ENCODE data around the gene TMEM232.
"Not testable (repeated sequence)": the region's sequence is repeated elsewhere in the genome, so short reads cannot be mapped to it uniquely, and the experiment has no call there.

TMEM232 gene

DNA sequence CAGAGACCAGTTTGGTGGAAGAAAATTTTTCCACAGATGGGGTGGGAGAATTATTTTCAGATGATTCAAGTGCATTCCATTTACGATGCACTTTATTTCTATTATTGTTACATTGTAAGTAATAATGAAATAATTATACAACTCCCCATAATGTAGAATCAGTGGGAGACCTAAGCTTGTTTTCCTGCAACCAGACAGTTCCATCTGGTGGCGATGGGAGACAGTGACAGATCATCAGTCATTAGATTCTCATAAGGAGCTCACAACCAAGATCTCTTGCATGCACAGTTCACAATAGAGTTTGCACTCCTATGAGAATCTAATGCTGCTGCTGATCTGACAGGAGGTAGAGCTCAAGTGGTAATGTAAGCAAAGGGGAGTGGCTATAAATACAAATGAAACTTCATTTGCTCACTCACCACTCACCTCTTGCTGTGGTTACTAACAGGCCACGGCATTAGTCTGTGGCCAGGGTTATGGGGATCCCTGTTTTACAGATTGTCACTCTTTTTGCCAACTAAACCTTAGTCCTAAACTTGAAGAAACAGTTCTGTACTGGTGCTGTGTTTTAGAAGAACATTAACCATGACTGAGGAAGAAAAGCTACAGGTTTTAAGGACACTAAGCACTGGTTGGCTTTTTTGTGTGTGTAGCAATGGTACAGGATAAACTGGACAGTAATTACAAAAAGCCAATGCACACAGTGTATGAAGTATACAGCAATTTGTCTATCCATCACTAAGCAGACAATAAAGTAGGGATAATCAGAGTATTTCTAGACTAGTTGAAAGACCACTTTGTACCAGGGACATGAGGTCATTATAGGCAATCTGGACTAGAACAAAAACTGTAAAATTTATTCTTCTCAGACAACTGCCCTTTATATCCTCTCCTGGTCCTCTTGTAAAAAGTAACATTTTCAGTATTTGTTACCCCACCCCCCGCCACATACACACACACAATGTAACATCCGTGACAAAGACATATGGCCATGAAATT, 9.9 kb downstream of the TMEM232 start:
- in situ Hi-C loops (cut with MboI; ENCODE audit: low sequenced_read_pairs, unreplicated experiment), result no loop called here
- no peak for DNase-seq (ENCODE audit: low spot score)
- TF ChIP-seq, protein P1, sequence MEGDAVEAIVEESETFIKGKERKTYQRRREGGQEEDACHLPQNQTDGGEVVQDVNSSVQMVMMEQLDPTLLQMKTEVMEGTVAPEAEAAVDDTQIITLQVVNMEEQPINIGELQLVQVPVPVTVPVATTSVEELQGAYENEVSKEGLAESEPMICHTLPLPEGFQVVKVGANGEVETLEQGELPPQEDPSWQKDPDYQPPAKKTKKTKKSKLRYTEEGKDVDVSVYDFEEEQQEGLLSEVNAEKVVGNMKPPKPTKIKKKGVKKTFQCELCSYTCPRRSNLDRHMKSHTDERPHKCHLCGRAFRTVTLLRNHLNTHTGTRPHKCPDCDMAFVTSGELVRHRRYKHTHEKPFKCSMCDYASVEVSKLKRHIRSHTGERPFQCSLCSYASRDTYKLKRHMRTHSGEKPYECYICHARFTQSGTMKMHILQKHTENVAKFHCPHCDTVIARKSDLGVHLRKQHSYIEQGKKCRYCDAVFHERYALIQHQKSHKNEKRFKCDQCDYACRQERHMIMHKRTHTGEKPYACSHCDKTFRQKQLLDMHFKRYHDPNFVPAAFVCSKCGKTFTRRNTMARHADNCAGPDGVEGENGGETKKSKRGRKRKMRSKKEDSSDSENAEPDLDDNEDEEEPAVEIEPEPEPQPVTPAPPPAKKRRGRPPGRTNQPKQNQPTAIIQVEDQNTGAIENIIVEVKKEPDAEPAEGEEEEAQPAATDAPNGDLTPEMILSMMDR (IDR thresholded peaks at IDR 0.05; ENCODE audit: borderline replicate concordance, control extremely low read depth, extremely low read depth, insufficient read depth, missing control alignments), result no peak

DNA sequence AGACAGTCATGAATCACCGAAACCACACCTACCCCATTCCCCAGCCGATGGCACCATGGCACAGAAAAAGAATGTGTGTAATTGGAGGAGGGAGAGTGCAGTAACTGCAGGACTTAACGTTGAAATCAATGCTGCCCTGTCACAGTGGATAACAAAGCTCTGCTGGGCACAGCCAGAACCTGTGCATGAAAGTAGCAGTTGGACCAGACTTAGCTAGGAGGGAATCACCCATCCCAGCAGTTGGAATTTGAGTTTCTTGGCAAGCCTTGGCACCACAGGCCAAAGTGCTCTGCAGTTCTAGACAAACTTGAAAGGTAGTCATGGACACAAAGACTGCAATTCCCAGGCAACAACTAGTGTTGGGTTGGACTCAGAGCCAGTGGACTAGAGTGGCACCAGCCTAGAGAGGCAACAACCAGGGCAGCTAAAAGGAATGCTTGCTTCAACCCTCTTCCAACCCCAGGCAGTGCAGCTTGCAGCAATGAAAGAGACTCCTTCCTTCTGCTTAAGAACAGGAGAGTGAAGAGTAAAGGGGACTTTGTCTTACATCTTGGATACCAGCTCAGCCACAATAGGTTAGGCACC, 19.1 kb downstream of the TMEM232 start:
- TF ChIP-seq, protein P1 (IDR thresholded peaks at IDR 0.05; ENCODE audit: borderline replicate concordance, control extremely low read depth, extremely low read depth, insufficient read depth, missing control alignments), result no peak
- DNase-seq (ENCODE audit: low spot score), result no peak
- in situ Hi-C loops (cut with MboI; ENCODE audit: low sequenced_read_pairs, unreplicated experiment), result no loop called here

DNA sequence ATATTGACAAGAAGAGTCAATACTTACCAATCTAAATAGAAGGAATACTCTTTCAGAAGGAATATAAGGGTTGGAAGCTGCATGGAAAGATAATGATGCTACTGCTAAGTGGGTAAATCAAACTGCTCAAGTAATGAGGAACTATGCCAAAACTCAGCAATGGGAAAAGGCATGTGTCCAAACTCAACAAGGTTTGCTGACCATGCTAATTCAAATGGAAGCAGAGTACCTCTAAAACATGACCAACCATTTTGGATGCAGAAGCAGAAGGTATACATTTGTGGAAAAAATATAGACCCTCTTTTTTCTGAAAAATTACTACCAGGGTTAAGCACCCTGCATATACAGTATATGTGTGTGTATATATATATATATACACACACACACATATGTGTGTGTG, 21.1 kb downstream of the TMEM232 start:
- DNase-seq (ENCODE audit: low spot score), result no peak
- in situ Hi-C loops (cut with MboI; ENCODE audit: low sequenced_read_pairs, unreplicated experiment), result no loop called here
- TF ChIP-seq, protein P1 (IDR thresholded peaks at IDR 0.05; ENCODE audit: borderline replicate concordance, control extremely low read depth, extremely low read depth, insufficient read depth, missing control alignments), result no peak

DNA sequence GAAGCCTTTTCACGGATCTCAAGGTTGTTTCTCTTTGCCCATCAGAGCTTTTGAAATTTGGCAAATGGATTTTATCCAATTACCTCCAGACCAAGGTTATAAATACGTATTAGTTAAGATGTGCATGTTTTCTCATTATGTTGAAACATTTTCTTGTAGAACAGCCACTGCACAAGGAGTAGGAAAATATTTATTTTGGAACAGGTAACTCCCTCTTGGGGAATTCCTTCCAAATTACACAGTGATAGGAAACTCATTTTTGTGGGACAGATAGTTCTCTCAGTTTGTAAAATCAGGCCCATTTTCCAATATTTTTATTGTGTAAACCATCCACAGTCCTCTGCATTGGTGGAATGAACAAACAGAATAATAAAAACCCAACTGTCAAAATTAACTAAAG, 23.0 kb downstream of the TMEM232 start:
- TF ChIP-seq, protein P1 (IDR thresholded peaks at IDR 0.05; ENCODE audit: borderline replicate concordance, control extremely low read depth, extremely low read depth, insufficient read depth, missing control alignments), result no peak
- in situ Hi-C loops (cut with MboI; ENCODE audit: low sequenced_read_pairs, unreplicated experiment), result no loop called here
- DNase-seq (ENCODE audit: low spot score), result no peak

DNA sequence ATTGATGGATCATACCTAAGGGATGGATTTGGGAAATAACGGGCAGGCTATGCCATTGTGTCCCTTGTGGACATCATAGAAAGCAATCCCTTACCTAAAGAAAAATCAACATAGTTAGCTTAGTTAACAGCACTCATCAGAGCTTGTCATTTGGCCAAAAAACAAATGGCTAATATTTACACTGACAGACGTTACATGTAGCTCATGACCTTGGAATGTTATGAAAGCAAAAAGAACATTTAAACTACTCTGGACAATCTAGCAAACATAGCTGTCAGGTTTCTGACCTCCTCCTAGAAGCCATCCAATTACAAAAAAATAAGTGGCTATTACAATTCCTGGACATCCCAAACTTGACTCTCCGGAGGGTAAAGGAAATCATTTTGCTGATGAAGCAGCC, 23.8 kb downstream of the TMEM232 start:
- TF ChIP-seq, protein P1 (IDR thresholded peaks at IDR 0.05; ENCODE audit: borderline replicate concordance, control extremely low read depth, extremely low read depth, insufficient read depth, missing control alignments), result no peak
- DNase-seq (ENCODE audit: low spot score), result no peak
- in situ Hi-C loops (cut with MboI; ENCODE audit: low sequenced_read_pairs, unreplicated experiment), result no loop called here

DNA sequence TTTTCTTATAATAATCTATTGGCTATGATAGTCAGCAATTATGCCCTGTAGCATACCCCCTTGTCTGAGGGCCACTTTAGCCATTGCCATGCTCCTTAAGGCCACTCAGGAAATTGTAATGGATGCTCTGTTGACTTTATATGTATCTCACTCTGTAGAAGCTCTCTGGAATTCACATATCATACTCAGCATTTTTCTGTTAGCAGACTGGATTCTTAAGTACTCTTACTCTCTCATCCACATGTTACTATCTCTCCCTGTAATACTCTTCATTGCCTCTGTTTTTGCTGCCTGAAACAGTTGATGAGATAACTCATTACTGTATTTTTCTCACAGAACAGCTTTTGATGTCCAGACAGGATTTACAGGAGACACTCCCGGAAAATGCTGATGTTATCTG, 24.2 kb downstream of the TMEM232 start:
- TF ChIP-seq, protein P1 (IDR thresholded peaks at IDR 0.05; ENCODE audit: borderline replicate concordance, control extremely low read depth, extremely low read depth, insufficient read depth, missing control alignments), result no peak
- no peak for DNase-seq (ENCODE audit: low spot score)
- in situ Hi-C loops (cut with MboI; ENCODE audit: low sequenced_read_pairs, unreplicated experiment), result no loop called here

DNA sequence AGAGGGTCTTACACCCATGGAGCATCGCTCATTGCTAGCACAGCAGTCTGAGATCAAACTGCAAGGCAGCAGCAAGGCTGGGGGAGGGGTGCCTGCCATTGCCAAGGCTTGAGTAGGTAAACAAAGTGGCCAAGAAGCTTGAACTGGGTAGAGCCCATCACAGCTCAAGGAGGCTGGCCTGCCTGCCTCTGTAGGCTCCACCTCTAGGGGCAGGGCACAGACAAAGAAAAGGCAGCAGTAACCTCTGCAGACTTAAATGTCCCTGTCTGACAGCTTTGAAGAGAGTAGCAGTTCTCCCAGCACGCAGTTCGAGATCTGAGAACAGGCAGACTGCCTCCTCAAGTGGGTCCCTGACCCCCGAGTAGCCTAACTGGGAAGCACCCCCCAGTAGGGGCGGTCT, 33.8 kb downstream of the TMEM232 start:
- DNase-seq (ENCODE audit: low spot score); in situ Hi-C loops (cut with MboI; ENCODE audit: low sequenced_read_pairs, unreplicated experiment): not testable (repeated sequence)

DNA sequence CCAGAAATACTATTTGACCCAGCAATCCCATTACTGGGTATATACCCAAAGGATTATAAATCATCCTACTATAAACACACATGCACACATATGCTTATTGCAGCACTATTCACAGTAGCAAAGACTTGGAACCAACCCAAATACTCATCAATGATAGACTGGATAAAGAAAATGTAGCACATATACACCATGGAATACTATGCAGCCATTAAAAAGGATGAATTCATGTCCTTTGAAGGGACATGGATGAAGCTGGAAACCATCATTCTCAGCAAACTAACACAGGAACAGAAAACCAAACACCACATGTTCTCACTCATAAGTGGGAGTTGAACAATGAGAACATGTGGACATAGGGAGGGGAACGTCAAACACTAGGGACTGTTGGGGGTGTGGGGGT, 35.9 kb downstream of the TMEM232 start:
- DNase-seq (ENCODE audit: low spot score); in situ Hi-C loops (cut with MboI; ENCODE audit: low sequenced_read_pairs, unreplicated experiment): not testable (repeated sequence)

Measured in GM13976 (cell line).